HG03457 (cell line): ENCODE data around the gene MRPL10.

Experiments
- ATAC-seq: cut with Tn5 transposase; IDR thresholded peaks from one replicate; pipeline ENCODE4 v1.9.1; 2021; ENCODE audit warnings: moderate number of reproducible peaks; ENCODE audit not compliant: unreplicated experiment

MRPL10 gene

DNA sequence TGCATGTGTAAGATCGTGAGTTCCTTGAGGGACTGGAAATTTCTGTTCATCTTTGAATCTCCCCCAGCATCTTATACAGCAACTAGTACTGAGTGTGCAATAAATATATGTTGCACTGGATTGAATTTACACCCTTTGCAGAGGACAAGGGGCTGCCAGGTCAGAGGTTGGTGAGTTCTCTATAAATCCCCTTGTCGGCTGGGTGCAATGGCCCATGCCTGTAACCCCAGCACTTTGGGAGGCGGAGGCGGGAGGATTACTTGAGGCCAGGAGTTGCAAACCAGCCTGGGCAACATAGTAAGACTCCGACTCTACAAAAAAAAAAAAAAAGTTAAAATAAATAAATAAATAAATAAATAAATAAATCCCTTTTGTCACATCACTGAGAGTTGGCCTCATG, 29.0 kb upstream of the MRPL10 start:
- no peak for ATAC-seq

DNA sequence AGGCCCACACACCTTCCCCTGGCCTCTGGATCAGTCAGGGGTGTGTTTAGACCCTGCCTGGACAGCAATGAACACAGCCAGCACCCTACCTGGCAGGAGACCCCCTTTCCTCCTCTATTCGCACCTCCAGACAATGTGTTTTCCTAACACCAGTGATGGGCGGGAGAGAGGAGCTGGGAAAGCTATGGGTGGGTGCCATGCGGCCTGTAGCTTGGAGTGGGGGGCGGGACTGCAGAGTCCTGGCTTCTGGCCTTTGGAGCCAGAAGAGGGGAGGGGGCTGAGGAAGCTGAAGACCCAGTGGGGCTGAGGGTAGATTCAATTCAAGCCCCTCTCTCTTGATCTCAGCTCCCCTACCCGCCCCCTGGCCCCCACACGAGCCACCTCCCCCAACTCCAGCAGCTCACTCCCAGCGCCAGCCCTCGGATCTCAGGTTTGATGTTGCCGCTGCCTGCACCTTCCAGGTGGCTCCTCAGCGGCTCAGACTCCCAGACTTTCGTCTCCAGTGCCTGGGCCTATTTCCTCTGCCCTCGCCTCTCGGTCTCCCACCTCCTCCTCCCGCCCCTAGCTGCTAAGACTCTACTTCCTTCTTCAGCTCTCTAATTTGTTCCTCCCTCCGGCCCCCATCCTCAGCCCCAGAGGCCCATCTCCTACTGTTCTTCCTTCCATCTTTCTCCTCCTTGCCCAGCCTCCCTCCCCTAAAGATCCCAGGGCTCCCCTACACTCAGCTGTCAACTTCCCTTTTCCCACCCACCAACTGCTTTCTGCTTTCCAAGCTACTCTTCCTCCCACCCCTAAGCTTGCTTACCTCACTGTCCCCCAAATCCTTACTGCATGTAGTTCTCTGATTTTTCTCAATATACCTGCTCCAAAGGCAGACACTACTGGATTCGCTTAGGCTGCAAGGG, 26.5 kb upstream of the MRPL10 start:
- ATAC-seq: no peak

DNA sequence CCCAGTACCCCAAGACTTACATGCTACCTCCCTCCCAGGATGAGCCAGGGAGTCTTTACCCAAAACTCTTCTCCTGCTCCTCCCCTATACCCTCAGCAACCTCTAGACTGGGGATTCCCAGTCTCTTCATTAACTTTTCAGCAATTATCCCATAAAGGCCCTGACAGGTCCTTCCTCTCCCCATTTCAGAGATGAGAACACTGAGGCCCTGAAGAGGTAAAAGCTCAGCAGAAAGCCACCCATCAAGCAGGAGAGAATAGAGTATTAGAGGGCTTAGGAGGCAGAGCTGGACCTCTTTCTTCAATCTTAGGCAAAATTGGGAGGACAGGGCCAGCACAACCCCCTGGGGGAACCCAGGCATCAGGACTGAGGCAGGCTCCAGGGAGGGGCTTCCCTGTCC, 25.5 kb upstream of the MRPL10 start:
- ATAC-seq: no peak

DNA sequence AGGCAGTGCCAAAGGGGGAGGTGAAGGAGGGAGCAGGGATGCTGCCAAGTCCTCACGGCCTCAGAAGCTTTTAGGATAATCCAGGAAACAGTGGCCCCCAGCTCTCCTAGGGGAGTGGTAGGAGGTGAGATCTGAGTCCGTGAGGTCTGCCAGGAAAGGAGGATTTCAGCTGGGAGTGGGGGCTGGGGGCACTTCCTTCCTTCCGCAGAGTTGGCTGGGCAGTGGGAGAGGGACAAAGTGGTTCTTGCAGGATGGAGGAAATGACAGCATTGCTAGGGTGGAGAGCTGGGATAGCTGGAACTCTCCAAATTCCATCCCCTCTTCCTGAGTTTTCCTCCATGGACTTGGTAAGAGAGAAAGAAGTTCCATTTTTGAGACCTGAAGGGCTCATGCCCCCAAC, 24.4 kb upstream of the MRPL10 start:
- ATAC-seq: no peak

DNA sequence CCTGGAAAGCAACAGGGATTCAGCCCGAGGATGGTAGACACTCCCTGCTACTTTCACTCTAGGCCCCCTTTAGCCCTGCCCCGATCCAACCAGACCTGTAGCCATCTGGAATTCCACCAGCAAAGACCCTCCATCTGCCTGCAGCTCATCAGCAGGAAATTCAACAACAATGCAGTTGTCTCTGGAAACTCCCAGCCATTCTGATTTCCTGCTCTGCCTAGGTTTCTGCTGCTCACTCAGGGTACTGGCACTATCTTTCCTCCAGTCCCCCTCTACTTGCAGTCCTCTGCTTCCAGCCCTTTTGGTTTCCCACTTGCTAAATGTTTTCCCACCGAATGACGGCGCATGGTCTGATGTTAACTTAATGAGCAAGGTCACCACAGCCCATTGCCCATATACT, 22.3 kb upstream of the MRPL10 start:
- no peak for ATAC-seq

DNA sequence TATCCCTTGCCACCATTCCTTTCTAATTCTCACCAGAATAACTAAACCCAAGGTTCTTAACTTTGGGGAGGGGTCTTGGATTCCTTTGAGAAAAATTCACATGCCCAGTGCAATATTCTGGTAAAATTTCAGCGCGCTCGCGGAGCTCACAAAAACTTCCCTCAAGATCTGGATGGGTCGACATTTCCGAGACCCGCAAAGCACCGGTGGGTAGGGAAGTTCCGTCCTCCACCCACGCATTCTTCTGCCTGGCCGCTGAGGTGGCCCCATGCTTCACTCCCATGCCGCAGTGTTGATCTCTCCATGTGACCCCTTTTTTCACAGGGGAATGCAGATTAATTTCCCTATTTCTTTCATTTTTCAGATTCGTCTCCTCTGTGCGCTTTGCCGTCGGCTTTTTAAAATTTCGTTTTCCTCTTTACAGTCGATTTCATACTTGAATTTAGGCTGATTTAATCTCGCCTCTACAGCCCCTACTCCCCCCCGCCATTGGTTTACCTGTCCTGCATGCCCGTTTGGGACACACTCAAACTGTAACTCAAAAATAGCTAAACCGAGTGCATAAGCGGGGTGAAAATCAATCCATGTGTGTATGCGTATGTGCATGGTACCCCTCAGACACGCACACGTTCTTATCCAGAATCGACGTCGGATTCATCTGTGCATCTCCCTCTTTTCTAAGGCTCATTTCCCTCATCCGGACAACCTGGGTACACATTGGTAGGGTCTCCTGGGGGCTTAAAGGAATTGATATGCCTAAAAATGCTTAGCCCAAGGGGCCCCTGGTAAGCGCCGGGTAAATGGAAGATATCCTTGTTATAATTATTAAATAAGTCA, 21.0 kb upstream of the MRPL10 start:
- no peak for ATAC-seq

DNA sequence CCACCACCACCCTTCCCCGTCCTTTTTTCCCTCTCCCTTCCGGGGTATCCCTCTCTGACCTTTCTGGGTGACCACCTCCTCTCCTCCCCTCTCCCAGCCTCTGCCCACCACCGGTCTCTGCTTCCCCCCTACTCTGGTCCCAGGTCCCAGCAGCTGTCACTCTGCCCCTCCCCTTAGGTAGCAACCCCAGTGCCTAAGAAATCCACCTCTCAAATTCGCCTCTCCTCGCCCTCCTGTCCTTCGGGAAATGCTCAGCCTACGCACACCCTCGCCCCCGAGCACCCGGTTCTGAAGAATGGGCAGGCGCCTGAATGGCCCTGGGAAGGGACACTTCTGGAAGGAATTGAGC, 20.4 kb upstream of the MRPL10 start:
- ATAC-seq: no peak

DNA sequence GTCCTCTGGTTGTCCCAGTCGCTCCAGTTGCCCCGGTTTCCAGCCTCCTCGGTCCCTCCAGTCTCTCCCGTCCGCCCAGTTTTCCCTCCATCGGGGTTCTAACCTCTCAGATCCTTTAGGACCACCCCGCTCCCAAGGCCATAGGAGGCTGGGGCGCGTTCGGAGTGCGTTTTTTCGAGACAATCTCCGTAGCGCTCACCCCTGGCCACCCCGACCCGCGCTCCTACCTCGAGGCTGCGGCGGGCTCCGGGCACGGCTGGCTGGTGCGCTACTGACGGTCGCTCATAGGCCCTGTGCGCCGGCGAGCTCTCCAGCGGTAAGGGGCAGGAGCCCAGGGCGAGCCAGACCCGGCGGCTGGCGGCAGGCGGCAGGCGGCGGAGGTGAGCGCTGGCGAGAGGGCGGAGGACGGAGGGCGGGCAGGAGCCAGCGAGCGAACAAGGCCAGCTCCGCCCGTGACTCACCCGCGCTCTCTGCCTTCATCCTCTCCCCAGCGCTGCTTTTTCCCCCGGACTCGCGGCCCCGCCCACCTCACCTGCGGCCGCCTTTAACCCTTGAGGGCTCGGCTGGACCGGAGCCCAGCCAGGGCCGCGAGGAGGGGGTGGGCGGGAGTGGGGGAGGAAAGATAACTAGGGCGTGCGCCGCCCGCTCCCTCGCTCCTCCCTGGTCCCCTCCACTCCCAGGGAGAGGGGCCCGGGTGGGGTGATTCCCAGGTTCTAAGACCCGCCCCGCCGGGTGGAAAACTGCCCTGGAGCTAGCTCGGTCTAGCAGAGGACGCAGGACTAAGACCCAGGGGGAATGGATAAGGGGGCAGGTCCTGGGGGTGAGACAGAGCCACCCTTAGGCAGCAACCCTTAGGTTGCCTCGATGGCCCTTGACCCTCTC, 19.6 kb upstream of the MRPL10 start, which contains the start of gene SP6:
Gene SP6 (minus strand): TSS at position 472 of the 882 bp plus-strand sequence. CDS start 2,734 bp downstream, outside the sequence.
- no peak for ATAC-seq

DNA sequence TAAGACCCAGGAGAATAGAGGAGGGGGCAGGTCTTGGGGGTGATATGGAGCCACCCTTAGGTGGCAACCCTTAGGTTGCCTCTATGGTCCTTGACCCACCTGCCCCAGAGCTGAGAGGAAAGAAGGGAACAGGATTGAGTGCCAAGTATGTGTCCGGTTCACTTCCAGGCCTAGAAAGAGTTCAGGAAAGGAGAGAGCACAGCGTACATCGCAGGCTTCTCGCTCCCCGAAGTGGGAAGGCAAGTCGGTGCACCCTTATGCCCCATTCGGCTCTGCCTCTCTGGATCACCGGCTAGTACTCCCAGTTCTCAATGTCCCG, 19.0 kb upstream of the MRPL10 start:
- no peak for ATAC-seq

DNA sequence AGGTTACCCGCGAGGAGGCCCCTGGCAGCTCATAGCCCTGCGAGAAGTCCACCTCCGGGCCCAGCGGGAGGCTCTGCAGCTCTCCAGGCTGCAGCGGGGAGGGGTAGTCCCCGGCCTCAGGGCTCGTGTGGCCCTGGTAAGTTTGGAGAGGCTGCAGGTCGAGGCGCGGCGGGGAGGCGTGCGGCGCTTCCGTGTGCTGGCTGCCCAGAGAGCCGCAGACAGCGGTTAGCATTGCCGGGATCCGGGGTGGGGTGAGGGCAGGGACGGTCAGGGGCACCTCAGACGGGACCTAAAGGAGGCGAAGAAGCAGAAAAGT, 16.8 kb upstream of the MRPL10 start:
- no peak for ATAC-seq

DNA sequence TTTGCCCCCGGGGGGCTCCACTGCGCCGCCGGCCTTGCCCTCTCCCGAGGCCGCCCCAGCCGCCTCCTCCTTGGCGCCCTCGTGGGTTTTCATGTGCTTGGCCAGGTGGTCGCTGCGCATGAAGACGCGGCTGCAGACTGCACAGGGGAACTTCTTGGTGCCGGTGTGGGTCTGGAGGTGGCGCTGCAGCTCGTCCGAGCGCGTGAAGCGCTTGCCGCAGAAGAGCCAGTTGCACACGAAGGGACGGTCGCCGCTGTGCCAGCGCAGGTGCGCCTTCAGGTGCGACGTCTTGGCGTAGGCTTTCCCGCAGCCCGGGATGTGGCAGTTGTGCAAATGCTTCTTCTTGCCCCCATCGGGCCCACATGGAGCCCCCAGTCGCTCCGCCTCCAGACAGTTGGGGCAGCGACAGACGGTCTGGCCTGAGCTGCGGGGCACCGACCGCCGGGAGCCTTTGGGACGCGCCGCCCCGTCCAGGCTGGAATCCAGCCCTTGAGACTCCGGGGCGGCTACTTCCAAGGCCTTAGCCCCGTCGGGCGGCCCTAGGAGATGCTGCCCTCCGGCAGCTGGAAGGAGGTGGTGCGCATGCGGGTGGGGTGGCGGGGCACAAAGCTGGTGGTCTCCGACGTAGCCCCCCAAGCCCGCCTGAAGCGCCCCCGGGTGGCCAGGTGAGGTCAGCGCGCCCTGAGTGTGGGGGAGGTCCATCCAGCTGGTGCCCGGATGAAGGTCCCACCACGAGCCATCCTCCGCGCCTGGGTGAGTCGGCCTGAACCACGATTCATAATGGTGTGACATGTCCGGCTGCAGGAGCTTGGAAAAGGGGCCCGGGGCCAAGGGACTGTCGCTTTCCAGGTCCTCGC, 16.2 kb upstream of the MRPL10 start:
- ATAC-seq: no peak

DNA sequence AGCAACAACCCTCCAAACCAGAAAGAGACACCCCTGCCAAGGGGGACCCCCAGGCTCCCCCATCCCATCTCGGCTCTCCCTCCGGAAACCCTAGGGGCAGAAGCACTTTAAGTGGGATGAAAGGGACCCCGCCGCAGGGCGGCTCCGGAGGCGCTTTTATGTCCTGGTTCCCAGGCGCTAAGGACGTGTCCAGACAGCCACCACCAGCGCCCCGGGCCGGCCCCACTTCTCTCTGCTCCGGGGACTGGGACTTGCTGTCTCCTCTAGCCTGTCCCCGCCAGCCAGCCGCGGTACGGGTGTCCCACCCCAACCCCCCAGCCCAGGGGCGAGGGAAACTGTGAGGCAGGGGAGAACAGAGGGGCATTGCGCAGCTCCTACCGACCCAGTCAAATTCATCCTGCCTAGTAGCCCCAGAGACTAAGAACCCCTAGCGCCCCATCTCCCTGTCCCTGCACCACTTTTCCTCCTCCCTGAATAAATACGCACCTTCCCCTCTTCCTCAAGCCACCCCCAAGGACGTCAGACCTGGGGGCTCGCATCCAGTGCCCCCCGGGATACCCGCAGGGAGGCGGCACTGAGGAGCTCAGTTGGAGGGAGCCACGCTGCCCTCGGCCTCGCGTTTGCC, 15.5 kb upstream of the MRPL10 start:
- no peak for ATAC-seq

DNA sequence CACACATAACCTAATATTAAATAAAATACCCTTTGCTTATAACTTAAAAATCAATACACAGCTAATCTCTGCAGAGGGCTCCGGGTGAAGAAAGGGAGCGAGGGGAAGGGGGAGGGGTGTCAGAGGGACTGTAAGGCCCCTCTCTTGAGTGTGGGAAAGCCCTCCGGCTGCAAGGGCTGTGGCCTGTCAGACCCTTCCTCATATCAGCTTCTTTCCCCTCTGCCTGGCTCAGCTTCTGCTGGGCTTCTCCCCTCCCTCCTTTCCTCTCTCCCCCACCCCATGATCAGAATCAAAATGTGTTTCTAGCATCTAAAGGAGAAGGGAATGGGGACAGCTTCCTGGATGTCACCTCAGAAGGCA, 14.4 kb upstream of the MRPL10 start:
- no peak for ATAC-seq

DNA sequence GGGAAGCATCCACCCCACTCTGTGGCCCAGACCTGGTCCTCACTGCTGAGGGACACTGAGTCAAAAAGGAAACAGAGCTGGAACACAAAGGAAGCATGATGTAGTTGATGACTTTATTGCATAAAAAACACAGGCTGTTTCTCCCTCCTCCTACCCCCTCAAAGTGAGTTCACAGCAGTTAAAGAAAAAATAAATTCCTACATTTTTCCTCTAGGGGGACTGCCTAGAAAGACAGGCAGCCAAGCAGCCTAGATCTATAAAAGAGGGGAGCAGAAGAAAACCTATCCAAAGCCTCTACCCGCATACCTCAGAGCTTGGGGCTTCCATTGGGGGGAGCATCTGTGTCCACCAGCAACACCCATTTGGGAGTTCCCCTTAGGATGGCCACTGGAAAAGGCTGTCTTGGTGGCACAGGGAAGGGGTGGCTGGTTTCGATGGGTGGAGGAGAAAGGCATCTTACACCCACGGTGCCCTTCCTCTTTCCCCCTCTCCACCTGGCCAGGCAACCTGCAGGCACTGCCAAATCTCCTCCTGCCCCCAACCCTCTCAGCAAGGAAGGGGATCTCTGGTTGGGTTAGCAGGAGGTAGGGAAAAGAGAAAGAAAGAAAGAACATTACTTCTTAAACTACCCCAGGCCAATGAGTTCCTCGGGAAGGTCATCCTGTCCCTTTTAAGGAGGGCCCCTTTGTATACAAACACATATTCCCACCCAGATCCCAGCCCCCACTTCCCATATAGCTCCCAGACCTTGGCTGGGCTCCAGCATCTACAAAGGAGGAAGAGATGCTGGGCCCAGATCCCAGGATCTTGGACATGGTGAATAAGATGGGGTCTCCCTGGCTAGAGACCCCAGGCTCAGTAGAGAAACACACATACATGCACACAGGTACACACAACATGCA, 13.7 kb upstream of the MRPL10 start:
- no peak for ATAC-seq

DNA sequence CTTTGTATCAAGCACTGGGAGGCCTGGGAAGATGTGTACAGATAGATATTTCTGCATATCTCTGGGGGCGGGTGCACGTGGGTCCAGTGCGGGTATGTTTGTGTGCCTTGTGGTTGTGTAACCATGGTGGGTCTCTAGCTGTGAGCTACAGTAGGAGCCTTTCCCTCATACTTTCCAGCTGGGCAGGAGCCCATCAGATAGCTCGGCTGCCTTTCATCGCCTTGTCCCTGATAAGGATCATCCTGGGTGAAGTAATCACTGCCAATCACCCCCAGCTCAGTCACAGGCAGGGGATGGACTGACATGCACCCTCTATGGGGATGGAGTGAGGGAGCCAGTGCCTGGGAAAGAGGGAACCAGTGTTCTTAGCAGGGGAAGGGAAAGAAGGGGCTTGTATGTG, 12.9 kb upstream of the MRPL10 start:
- ATAC-seq: no peak

DNA sequence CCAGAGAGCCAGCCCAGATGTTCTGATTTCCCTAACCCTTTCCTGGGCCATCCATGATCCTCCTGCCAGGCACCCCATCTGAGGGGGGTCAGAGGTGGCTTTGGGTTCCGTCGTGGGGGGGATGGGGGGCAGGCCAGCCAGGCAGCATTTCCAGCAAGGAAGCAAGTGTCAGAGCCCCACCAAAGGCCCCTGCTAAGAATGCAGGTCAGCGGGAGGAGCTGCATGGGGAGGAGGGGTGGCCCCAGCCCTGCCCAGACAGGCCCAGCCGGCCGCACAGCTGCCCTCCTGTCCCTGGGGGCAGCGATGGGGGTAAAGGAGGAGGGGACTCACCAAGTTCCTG, 12.0 kb upstream of the MRPL10 start:
- no peak for ATAC-seq

DNA sequence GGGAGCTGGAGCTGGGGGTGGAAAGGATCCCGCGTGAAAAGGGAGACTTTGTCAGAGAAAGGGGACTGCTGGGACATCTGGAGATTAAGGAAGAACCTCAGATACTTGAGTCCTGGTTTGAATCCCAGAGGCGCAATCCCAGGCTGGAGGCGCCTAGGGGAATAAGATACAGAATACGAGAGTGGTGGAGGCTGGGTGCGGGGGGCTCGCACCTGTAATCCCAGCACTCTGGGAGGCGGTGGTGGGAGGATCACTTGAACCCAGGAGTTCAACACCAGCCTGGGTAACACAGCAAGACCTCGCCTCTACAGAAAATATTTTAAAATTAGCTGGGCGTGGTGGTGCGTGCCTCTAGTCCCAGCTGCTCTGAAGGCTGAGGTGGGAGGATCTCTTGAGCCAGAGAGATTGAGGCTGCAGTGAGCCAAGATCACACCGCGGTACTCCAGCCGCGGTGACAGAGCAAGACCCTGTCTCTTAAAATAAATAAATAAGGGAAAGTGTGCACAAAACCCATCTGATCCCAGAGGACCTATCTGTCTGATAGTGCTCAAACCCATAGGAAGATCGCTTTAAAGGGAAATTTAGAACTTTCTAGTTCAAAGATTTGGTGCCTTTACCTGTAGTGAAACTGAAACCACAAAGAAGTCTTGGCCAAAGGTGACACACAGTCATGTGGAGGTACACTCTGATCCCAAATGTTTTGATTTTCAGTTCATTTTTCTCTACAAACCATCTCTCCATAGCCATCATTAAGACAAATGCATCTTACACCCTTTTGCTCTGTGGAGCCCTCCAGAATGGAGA, 10.3 kb upstream of the MRPL10 start:
- no peak for ATAC-seq

DNA sequence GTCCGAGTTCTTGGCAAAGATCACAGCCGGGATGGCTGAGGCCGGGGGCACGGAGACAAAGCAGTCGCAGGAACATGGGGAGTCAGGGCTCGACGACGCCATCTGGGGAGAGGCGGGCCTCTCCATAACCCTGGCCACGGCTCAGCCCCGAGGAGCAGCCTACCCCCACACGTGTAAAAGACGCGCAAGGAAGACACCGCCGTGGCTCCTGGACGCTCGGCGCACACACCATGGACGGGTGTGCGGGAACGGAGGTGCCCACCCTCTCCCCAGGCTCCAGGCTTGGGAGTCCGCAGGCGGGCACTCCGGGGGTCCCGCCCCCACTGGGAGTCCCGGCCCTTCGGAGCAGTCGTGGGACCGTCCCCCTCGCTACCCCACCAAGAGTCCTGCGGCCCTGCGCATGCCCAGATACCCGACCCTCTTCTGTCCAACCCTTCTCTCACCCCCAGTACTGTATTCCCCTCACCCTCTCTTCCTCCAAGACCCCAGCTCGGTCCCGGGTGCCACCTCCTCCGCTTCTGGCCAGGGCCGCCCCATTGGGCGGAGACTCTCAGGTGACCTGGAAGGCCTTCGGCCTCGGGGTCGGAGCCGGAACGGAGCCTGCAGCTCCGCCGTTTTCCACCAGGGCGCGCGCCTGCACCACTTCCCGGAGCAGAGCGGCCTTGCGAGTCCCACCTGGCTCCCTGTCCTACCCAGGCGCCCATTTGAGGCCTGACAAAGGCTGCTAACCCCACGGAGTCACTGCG, 9.6 kb upstream of the MRPL10 start, which contains the start of gene SCRN2:
Gene SCRN2 (minus strand): TSS at position 532 of the 746 bp plus-strand sequence. CDS start 430 bp downstream, at position 102.
- no peak for ATAC-seq
